Fibroblast of villous mesenchyme (primary cell): ENCODE data around the gene S100A4. TPM values are rescaled to one million over a fixed set of nuclear protein-coding genes. Genes with fewer than 3 reads are reported as not detected.
A peak's percentile ranks its signal among the peaks of the same experiment; 100 is the strongest.
"Not testable (repeated sequence)": the region's sequence is repeated elsewhere in the genome, so short reads cannot be mapped to it uniquely, and the experiment has no call there.

Experiments
- DNase-seq: peaks from one replicate; pipeline ENCODE4 v3.0.0-alpha.2; 2010; ENCODE audit warnings: low read depth
- H3K4me3 ChIP-seq: 2 replicates; pipeline ENCODE4 v1.5.1; 2011; ENCODE audit warnings: low read depth, mild to moderate bottlenecking, low read length
- CTCF ChIP-seq: IDR thresholded peaks from 2 replicates; pipeline ENCODE4 v1.5.1; 2012; ENCODE audit warnings: low read depth, mild to moderate bottlenecking, low read length; ENCODE audit not compliant: insufficient read depth
- total RNA-seq: library from RNA; depleted of rRNA; stranded (reverse); fragments of >200 nt; gene quantifications from 2 replicates; pipeline ENCODE4 v1.2.3, GENCODE V29; 2012

S100A4 gene
- total RNA-seq, 1 donor: 507 TPM

DNA sequence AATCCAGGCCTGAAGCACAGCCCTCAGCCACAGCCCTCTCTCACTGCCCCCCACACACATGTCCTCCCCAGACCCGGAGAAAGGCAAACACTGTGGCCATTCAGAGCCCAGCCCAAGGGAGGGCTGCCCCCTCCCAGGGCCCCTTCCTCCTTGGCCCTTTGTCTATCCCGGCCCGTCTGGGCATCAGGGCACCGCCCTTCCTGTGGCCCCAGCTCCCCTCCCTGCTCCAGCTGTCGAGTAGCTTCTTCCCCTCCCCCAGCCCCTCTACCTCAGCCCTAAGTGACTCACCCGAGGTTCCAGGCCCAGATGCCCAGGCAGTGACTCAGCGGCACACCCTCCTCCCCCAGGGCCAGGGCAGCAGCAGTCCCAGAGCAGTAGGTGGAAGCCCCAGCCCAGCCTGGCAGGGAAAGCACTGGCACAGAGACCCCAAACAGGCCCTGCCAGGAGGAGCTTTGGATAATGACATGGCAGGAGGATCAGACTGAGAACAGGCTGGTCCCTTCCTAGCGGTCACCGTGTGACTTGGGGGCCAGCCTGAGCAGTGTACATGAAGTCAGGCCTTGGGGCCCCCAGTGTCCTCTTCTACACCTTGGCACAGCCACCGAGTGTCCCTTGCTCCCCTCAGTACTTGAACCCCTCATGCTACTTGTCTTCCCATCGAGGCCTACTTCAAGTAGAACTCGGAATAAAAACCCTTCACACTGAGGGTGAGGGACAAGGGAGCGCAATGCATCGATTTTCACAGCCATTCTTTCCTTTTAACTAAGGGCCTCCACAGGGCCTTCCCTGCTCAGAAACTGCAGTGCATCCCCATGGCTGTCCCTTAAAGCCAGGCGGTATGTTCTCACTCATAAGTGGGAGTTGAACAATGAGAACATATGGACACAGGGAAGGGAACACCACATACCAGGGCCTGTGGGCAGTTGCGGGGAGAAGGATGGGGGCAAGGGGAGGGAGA is 21.1 kb upstream of the S100A4 start:
- no peak for TF ChIP-seq CTCF
- peak; percentile 99 for DNase-seq
- no peak overlapping the region for H3K4me3 ChIP-seq

DNA sequence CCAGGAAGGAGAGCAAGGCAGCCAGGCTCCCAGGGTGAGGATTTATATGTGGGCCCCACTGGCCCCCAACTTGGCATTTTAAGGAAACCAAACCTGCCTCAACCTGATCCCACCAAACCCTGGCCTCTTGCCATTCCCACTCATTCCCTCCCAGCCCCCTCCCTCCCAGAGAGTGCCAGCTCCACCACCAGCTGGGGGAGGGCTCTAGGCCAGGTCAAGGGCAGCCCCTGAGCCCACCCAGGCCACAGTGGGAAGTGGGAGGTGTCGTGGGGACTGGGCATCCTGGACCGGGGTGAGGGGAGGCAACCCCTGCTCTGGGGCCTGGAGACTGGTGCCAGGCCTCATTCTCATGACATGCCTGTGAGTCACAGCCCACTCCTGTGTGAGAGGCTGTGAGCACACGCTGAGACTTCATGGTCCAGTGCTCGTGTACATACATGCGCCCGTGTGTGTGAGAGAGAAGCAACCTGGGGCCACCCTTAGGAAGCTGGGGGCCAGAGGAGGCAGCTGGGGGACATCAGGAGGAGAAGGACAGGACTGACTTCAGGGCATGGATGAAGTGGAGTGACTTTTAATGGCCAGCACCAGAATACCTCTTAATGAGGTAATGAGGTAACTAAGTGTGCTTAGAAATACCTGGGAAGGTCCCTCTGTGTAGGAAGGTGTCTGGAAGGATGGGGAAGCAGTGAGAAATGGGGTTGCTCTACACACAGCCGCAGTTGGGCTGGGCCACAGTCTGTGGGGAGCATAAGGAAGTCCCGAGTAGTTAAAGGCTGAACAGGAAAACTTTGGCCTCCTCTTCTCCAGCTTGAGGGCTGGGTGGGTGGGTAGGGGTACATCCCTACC is 20.1 kb upstream of the S100A4 start, which contains the start of gene S100A2:
Gene S100A2, minus strand, starts transcription at position 316 of the 846 bp plus-strand sequence. CDS start 1,967 bp downstream, outside the sequence.
- no peak within 1 kb of the TSS for H3K4me3 ChIP-seq
- DNase-seq: peak; percentile 90
- no peak for TF ChIP-seq CTCF

DNA sequence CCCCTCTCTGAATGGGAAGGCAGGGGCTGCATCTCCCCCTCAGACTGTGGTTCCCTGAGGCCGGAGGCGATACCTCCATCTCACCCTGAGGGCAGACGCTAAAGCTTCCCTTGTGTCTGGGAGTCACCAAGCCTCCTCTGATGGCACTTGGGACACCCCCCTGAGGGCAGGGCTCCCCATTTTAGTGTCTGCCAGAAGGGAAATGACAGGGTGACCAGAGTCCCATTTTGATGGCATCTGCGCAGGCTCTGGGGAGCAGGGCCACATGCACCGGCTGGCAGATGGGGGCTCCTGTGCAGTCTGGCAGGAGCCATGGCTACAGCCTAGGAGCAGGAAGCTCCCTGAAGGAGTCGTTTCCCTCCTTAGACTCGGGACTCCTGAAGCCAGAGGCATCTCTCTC is 18.4 kb upstream of the S100A4 start:
- no peak overlapping the region for H3K4me3 ChIP-seq
- no peak for DNase-seq
- TF ChIP-seq CTCF: no peak

DNA sequence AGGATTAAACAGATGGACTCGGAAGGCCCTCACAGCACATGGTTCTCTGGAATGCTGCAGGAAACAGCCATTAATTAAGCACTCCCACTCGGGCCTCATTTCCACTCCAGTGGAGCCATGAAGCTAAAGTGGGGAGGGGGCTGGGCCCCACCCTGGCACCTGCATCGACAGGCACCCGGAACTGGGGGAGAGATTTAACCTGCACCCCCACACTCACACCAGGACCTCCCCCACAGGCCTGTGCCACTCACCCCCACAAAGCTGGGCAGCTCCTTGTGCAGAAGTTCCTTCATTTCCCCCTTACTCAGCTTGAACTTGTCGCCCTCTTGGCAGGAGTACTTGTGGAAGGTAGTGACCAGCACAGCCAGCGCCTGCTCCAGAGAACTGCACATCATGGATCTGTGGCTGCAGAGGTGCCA is 17.9 kb upstream of the S100A4 start:
- TF ChIP-seq CTCF: no peak

GRCh38 chr1:153562021-153562420 is 16.4 kb upstream of the S100A4 start:
- not testable (repeated sequence) for DNase-seq, H3K4me3 ChIP-seq

More for the DNA sequence above, 17.9 kb upstream of the S100A4 start:
- DNase-seq: no peak
- no peak overlapping the region for H3K4me3 ChIP-seq

DNA sequence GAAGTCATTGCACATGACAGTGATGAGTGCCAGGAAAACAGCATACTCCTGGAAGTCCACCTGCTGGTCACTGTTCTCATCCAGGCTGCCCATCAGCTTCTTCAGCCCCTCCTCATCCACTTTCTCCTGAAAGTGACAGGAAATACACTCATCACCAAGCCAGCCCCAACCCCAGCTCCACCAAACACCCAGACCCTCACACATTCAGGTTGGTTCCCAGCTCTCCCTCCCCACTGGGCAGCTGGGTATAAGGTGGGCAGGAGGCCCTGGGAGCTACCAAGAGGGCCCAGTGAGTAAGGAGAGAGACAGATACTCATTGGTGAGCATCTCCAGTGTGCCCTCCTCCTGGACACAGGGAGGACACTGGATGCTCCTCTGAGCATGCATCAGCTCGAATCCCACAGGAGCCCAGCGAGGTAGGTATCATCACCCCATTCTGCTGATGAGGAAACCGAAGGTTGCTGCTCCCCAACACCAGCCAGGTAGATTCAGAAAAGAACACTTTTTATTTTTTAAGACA is 15.9 kb upstream of the S100A4 start:
- no peak for TF ChIP-seq CTCF
- no peak for DNase-seq
- no peak overlapping the region for H3K4me3 ChIP-seq
